ENCODE data around the gene BMP10.
"Not testable (repeated sequence)": the region's sequence is repeated elsewhere in the genome, so short reads cannot be mapped to it uniquely, and the experiment has no call there.

BMP10 gene

GRCh38 chr2:68909793-68910674 lies 38.8 kb upstream of the BMP10 start:
- Histone ChIP-seq H3K9ac (ENCODE audit: low read depth, low read length) (no peak overlapping the region), H3K27me3 (ENCODE audit: control insufficient read depth, insufficient read depth, low read length) (peaks cover 7% of the 10 kb centered on the region), H3K36me3 (ENCODE audit: insufficient read depth, low read length) (no peaks in the 10 kb centered on the region), H3K4me1 (ENCODE audit: control insufficient read depth, insufficient read depth, low read length) (peaks cover 11% of the 10 kb centered on the region), H3K9me3 (replicated peaks; ENCODE audit: low read length) (no peaks in the 10 kb centered on the region), H3K4me3 (ENCODE audit: low read length) (no peak overlapping the region), H3K4me2 (ENCODE audit: low read length) (no peak overlapping the region)

- Histone ChIP-seq H3K4me2 (ENCODE audit: low read length) (peak overlapping the region; percentile 46), H3K4me3 (ENCODE audit: low read length) (no peak overlapping the region), H3K9me3 (replicated peaks; ENCODE audit: low read length) (no peaks in the 10 kb centered on the region), H3K27me3 (ENCODE audit: control insufficient read depth, insufficient read depth, low read length) (peaks cover 4% of the 10 kb centered on the region), H3K9ac (ENCODE audit: low read depth, low read length) (no peak overlapping the region), H3K4me1 (ENCODE audit: control insufficient read depth, insufficient read depth, low read length) (peaks cover 11% of the 10 kb centered on the region), H3K36me3 (ENCODE audit: insufficient read depth, low read length) (no peaks in the 10 kb centered on the region)
These were observed 37.3 kb upstream of the BMP10 start for GRCh38 chr2:68908392-68908970.

- Histone ChIP-seq H3K36me3 (ENCODE audit: insufficient read depth, low read length) (no peaks in the 10 kb centered on the region), H3K9ac (ENCODE audit: low read depth, low read length) (no peak overlapping the region), H3K4me1 (ENCODE audit: control insufficient read depth, insufficient read depth, low read length) (peaks cover 11% of the 10 kb centered on the region), H3K4me2 (ENCODE audit: low read length) (no peak overlapping the region), H3K27me3 (ENCODE audit: control insufficient read depth, insufficient read depth, low read length) (peaks cover 4% of the 10 kb centered on the region), H3K9me3 (replicated peaks; ENCODE audit: low read length) (no peaks in the 10 kb centered on the region), H3K4me3 (ENCODE audit: low read length) (no peak overlapping the region)
These were observed 36.7 kb upstream of the BMP10 start for GRCh38 chr2:68907920-68908253.

GRCh38 chr2:68907232-68907919 lies 36.2 kb upstream of the BMP10 start:
- no peaks in the 10 kb centered on the region for H3K36me3 ChIP-seq (ENCODE audit: insufficient read depth, low read length)
- H3K27me3 ChIP-seq (ENCODE audit: control insufficient read depth, insufficient read depth, low read length) = peaks cover 4% of the 10 kb centered on the region
- no peaks in the 10 kb centered on the region for H3K9me3 ChIP-seq (replicated peaks; ENCODE audit: low read length)
- no peak overlapping the region for H3K9ac ChIP-seq (ENCODE audit: low read depth, low read length)
- H3K4me1 ChIP-seq (ENCODE audit: control insufficient read depth, insufficient read depth, low read length) = peaks cover 11% of the 10 kb centered on the region
- H3K4me2 ChIP-seq (ENCODE audit: low read length) = no peak overlapping the region
- no peak overlapping the region for H3K4me3 ChIP-seq (ENCODE audit: low read length)

GRCh38 chr2:68906716-68907115 lies 35.5 kb upstream of the BMP10 start:
- Histone ChIP-seq H3K4me3 (ENCODE audit: low read length) (no peak overlapping the region), H3K4me1 (ENCODE audit: control insufficient read depth, insufficient read depth, low read length) (peaks cover 11% of the 10 kb centered on the region), H3K9ac (ENCODE audit: low read depth, low read length) (no peak overlapping the region), H3K36me3 (ENCODE audit: insufficient read depth, low read length) (no peaks in the 10 kb centered on the region), H3K27me3 (ENCODE audit: control insufficient read depth, insufficient read depth, low read length) (no peaks in the 10 kb centered on the region), H3K9me3 (replicated peaks; ENCODE audit: low read length) (no peaks in the 10 kb centered on the region), H3K4me2 (ENCODE audit: low read length) (no peak overlapping the region)

- H3K4me2 ChIP-seq (ENCODE audit: low read length) = no peak overlapping the region
- no peak overlapping the region for H3K4me3 ChIP-seq (ENCODE audit: low read length)
- peaks cover 4% of the 10 kb centered on the region for H3K9me3 ChIP-seq (replicated peaks; ENCODE audit: low read length)
- peaks cover 11% of the 10 kb centered on the region for H3K4me1 ChIP-seq (ENCODE audit: control insufficient read depth, insufficient read depth, low read length)
- peaks cover 3% of the 10 kb centered on the region for H3K27me3 ChIP-seq (ENCODE audit: control insufficient read depth, insufficient read depth, low read length)
- no peaks in the 10 kb centered on the region for H3K36me3 ChIP-seq (ENCODE audit: insufficient read depth, low read length)
- H3K9ac ChIP-seq (ENCODE audit: low read depth, low read length) = no peak overlapping the region
These were observed 33.9 kb upstream of the BMP10 start for GRCh38 chr2:68905116-68905515.

GRCh38 chr2:68901561-68901960 lies 30.4 kb upstream of the BMP10 start:
- no peak overlapping the region for H3K4me2 ChIP-seq (ENCODE audit: low read length)
- H3K9me3 ChIP-seq (replicated peaks; ENCODE audit: low read length) = peaks cover 4% of the 10 kb centered on the region
- H3K36me3 ChIP-seq (ENCODE audit: insufficient read depth, low read length) = no peaks in the 10 kb centered on the region
- no peaks in the 10 kb centered on the region for H3K4me1 ChIP-seq (ENCODE audit: control insufficient read depth, insufficient read depth, low read length)
- H3K9ac ChIP-seq (ENCODE audit: low read depth, low read length) = no peak overlapping the region
- H3K27me3 ChIP-seq (ENCODE audit: control insufficient read depth, insufficient read depth, low read length) = peaks cover 20% of the 10 kb centered on the region
- no peak overlapping the region for H3K4me3 ChIP-seq (ENCODE audit: low read length)

- Histone ChIP-seq H3K4me2 (ENCODE audit: low read length) (no peak overlapping the region), H3K4me3 (ENCODE audit: low read length) (no peak overlapping the region), H3K27me3 (ENCODE audit: control insufficient read depth, insufficient read depth, low read length) (peaks cover 22% of the 10 kb centered on the region), H3K4me1 (ENCODE audit: control insufficient read depth, insufficient read depth, low read length) (no peaks in the 10 kb centered on the region), H3K36me3 (ENCODE audit: insufficient read depth, low read length) (no peaks in the 10 kb centered on the region), H3K9me3 (replicated peaks; ENCODE audit: low read length) (peaks cover 4% of the 10 kb centered on the region), H3K9ac (ENCODE audit: low read depth, low read length) (no peak overlapping the region)
These were observed 30.0 kb upstream of the BMP10 start for GRCh38 chr2:68901199-68901514.

- peaks cover 22% of the 10 kb centered on the region for H3K27me3 ChIP-seq (ENCODE audit: control insufficient read depth, insufficient read depth, low read length)
- no peak overlapping the region for H3K4me2 ChIP-seq (ENCODE audit: low read length)
- H3K36me3 ChIP-seq (ENCODE audit: insufficient read depth, low read length) = no peaks in the 10 kb centered on the region
- no peak overlapping the region for H3K4me3 ChIP-seq (ENCODE audit: low read length)
- no peaks in the 10 kb centered on the region for H3K4me1 ChIP-seq (ENCODE audit: control insufficient read depth, insufficient read depth, low read length)
- H3K9ac ChIP-seq (ENCODE audit: low read depth, low read length) = no peak overlapping the region
- H3K9me3 ChIP-seq (replicated peaks; ENCODE audit: low read length) = peaks cover 4% of the 10 kb centered on the region
These were observed 29.4 kb upstream of the BMP10 start for GRCh38 chr2:68900496-68901198.

- not testable (repeated sequence) for H3K9me3 ChIP-seq (replicated peaks; ENCODE audit: low read length); H3K4me2 ChIP-seq (ENCODE audit: low read length); H3K9ac ChIP-seq (ENCODE audit: low read depth, low read length); H3K4me3 ChIP-seq (ENCODE audit: low read length); H3K4me1 ChIP-seq (ENCODE audit: control insufficient read depth, insufficient read depth, low read length); H3K36me3 ChIP-seq (ENCODE audit: insufficient read depth, low read length)
- H3K27me3 ChIP-seq (ENCODE audit: control insufficient read depth, insufficient read depth, low read length) = peaks cover 28% of the 10 kb centered on the region
These were observed 24.8 kb upstream of the BMP10 start for GRCh38 chr2:68895981-68896380.

GRCh38 chr2:68889500-68889899 lies 18.3 kb upstream of the BMP10 start:
- no peak overlapping the region for H3K9ac ChIP-seq (ENCODE audit: low read depth, low read length)
- H3K4me3 ChIP-seq (ENCODE audit: low read length) = no peak overlapping the region
- no peaks in the 10 kb centered on the region for H3K36me3 ChIP-seq (ENCODE audit: insufficient read depth, low read length)
- H3K4me2 ChIP-seq (ENCODE audit: low read length) = no peak overlapping the region
- H3K27me3 ChIP-seq (ENCODE audit: control insufficient read depth, insufficient read depth, low read length) = peaks cover 45% of the 10 kb centered on the region
- H3K9me3 ChIP-seq (replicated peaks; ENCODE audit: low read length) = no peaks in the 10 kb centered on the region
- no peaks in the 10 kb centered on the region for H3K4me1 ChIP-seq (ENCODE audit: control insufficient read depth, insufficient read depth, low read length)
